Naive B cell (primary cell): ENCODE data around the gene TAF13. TPM values are rescaled to one million over a fixed set of nuclear protein-coding genes. Genes with fewer than 3 reads are reported as not detected.

ENCODE experiments used
- ATAC-seq, 2 donors: fragments of 150-1000 bp; cut with Tn5 transposase; 2 replicates each; pipeline ENCODE4 v1.10.0; 2021; ENCODE audit warnings: low read depth in 2 of 2, mild to moderate bottlenecking in 2 of 2, moderate library complexity in 2 of 2
- DNase-seq: peaks from one replicate; pipeline ENCODE4 v3.0.0; 2022
- H3K27ac Mint-ChIP-seq, 6 donors: one replicate each; pipeline ENCODE4 v1.8.0; 2020 to 2022; ENCODE audit warnings: mild to moderate bottlenecking in 6 of 6, mixed read lengths in 6 of 6, moderate library complexity in 5 of 6, inconsistent platforms in 2 of 6
- H3K27me3 Mint-ChIP-seq, 3 donors: one replicate each; pipeline ENCODE4 v1.8.0; 2021 to 2022; ENCODE audit warnings: mixed read lengths in 3 of 3, mild to moderate bottlenecking in 1 of 3
- H3K36me3 Mint-ChIP-seq, 2 donors: one replicate each; pipeline ENCODE4 v1.8.0; 2020 to 2022; ENCODE audit warnings: mixed read lengths in 2 of 2, inconsistent platforms in 1 of 2, mild to moderate bottlenecking in 1 of 2
- H3K4me1 Mint-ChIP-seq, 3 donors: one replicate each; pipeline ENCODE4 v1.8.0; 2020 to 2022; ENCODE audit warnings: mixed read lengths in 3 of 3, inconsistent platforms in 1 of 3, mild to moderate bottlenecking in 1 of 3, moderate library complexity in 1 of 3
- H3K4me3 Mint-ChIP-seq, 8 donors: one replicate each; pipeline ENCODE4 v1.8.0; 2020 to 2022; ENCODE audit warnings: mild to moderate bottlenecking in 8 of 8, mixed read lengths in 8 of 8, moderate library complexity in 8 of 8, inconsistent platforms in 2 of 8
- H3K9me3 Mint-ChIP-seq, 7 donors: one replicate each; pipeline ENCODE4 v1.8.0; 2020 to 2022; ENCODE audit warnings: mixed read lengths in 7 of 7, mild to moderate bottlenecking in 5 of 7, inconsistent platforms in 2 of 7, moderate library complexity in 1 of 7
- polyA plus RNA-seq, 6 donors: library from polyadenylated mRNA; unstranded; fragments of 300-500 nt; fragmentation: Illumina TruSeq; gene quantifications; one replicate each; pipeline ENCODE4 v1.2.3, GENCODE V29; 2021; ENCODE audit warnings: low read depth in 6 of 6

The TAF13 gene
- polyA plus RNA-seq, 6 donors from 2014 or later, result 0.43 to 2.3 (median 1.2) TPM

DNA sequence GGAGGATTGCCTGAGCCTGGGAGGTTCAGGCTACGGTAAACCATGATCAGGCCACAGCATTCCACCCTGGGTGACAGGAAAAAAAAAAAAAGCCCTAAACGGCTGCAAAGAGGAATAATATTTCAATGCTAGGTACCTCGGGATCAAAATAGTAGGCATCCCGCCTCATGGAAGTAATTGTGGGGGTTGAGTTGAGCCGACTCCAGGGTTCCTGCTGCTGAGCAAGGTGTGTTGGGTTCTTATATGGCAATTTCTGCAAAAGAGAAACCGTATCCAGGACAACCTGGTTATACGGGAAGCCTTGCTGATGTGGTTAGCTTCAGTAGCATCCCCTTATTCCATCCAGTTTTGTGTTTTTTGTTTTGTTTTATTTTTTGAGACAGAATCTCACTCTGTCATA lies 32.0 kb upstream of the TAF13 start:
- H3K36me3 Mint-ChIP-seq, result no peaks in the 10 kb centered on the region
- H3K4me1 Mint-ChIP-seq, result peaks cover 3 to 10% (median 4%) of the 10 kb centered on the region in 3 donors
- no peak overlapping the region for H3K27ac Mint-ChIP-seq
- no peaks in the 10 kb centered on the region for H3K9me3 Mint-ChIP-seq
- DNase-seq, result no peak
- peak overlapping the region in 1 of 8 donors; percentile 15 for H3K4me3 Mint-ChIP-seq
- ATAC-seq, result no peak
- peaks cover 0 to 4% (median 3%) of the 10 kb centered on the region in 3 donors for H3K27me3 Mint-ChIP-seq

DNA sequence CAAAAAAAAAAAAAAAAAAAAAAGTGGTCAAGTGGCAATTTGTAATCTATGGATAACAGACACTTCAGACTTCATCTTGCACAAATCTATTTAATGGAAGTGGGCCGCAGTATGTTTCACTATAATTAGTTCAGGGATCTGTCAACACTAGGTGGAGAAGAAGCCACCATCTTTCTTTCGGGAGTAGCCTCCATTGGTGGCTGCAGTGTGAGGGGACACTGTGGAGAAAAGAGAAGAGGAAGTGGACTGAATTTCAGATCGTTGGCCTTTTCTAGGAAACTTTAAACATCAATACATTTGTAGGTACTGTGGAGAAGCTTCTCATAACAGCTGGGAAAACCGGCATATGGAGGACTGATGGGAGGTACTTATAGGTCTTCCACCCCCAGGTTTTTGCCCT lies 30.1 kb upstream of the TAF13 start:
- no peak for ATAC-seq
- no peaks in the 10 kb centered on the region for H3K36me3 Mint-ChIP-seq
- no peak overlapping the region for H3K4me3 Mint-ChIP-seq
- H3K9me3 Mint-ChIP-seq, result no peaks in the 10 kb centered on the region
- no peak for DNase-seq
- H3K27ac Mint-ChIP-seq, result peak overlapping the region in 3 of 6 donors; percentile 35 to 83 (median 49)
- H3K4me1 Mint-ChIP-seq, result peaks cover 0 to 16% (median 8%) of the 10 kb centered on the region in 3 donors
- H3K27me3 Mint-ChIP-seq, result no peaks in the 10 kb centered on the region

DNA sequence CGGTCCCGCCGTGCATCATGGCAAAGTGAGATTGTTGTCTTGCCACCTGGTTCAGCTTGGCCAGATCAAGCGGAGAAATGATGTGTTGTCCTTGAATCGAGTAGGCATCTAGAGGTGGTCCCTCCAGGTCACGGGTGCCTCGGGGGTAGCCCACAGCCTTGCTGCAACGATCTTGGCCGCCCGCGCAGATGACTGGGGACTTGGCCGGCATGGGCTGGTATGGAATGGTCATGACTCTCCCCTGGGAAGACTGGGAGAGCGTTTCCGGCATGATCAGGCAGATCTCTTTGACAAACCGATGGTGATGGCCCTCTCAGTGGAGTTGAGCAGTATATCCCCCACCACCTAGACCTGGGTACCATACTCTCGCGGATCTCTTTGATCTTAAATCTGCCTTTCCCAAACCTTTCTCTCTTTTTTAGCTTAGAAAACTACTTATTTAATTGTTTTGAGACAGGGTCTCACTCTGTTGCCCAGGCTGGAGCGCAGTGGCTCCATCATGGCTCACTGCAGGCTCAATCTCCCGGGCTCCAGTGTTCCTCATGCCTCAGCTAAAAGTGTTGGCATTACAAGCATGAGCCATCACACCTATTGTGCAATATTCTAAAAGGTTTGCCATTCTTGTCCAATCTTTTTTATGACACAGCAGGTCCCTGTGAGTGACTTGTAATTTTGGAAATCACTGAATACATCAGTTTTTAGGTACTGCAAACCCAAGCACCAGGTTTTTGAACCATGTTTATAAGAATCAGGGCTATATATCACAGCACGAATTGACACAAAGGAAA lies 28.8 kb upstream of the TAF13 start:
- peak overlapping the region in 1 of 8 donors; percentile 59 for H3K4me3 Mint-ChIP-seq

DNA sequence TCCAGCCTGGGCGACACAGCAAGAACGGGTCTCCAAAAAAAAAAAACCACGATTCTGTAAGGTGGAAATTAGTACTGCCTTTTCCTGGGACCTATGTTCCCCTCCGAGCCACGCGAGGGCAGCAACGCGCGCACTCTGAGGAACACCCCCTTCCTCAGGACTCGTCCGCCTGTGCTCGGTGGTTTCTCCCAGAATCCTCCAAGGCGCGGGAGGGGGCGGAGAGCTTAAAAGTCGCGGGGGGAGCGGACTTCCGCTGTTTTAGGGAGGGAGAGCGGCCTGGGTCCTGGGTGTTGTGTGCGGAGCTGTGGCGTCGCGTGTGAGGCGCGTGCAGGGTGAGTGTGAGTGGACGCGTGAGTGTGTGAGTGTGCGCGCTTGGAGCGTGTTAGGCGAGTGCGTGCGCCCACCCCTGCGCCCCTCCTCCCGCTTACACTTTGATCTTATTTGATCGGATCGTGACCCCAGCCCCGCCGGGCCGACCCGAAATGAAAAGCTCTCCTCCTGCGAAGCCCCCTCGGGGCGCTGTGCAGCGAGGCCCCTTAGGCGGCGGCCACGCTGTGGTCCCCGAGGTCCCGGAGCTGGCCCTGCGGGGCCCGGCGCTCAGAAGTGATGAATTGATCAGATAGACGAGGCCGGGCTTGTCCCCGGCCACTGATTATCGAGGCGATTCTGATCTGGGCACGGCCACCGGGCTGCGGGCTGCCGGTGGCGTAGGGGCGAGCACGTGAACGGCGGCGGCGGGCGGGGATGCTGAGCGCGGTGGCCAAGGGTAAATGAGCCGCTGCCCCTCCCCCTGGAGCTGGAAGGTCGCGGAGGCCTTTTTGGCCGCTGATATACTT lies 24.4 kb upstream of the TAF13 start:
- Mint-ChIP-seq H3K27ac (peak overlapping the region; percentile 98 to 99 (median 99)), H3K4me3 (peak overlapping the region; percentile 93 to 99 (median 98)), H3K9me3 (no peaks in the 10 kb centered on the region), H3K4me1 (peaks cover 5 to 26% (median 17%) of the 10 kb centered on the region in 3 donors), H3K27me3 (no peaks in the 10 kb centered on the region), H3K36me3 (no peaks in the 10 kb centered on the region)
- ATAC-seq (peak; percentile 90 to 91), DNase-seq (peak; percentile 97)

More for the DNA sequence above, 28.8 kb upstream of the TAF13 start:
- H3K9me3 Mint-ChIP-seq, result no peaks in the 10 kb centered on the region
- H3K27ac Mint-ChIP-seq, result peak overlapping the region in 2 of 6 donors; percentile 47 to 78
- no peak for ATAC-seq
- H3K4me1 Mint-ChIP-seq, result peaks cover 5 to 21% (median 17%) of the 10 kb centered on the region in 3 donors
- no peaks in the 10 kb centered on the region for H3K36me3 Mint-ChIP-seq
- DNase-seq, result no peak
- no peaks in the 10 kb centered on the region for H3K27me3 Mint-ChIP-seq

DNA sequence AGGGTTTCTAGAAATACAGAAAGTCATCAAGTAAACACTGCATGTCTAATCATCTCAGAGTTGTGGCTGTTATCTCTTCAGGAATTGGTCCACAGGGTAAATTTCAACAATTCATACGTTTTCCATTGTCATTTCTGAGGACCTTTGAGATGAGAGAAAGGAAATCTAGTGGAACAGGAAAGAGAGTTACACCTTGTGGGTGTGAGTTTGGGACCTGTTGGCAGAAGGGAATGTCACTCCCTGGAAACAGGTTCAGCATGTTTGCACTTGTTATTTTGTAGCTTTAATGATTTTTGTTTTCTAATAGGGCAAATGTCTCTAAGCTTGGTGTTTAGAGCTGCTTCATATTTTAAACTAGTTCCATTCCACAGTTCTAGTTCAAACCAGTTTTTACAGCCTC lies 20.3 kb upstream of the TAF13 start:
- Mint-ChIP-seq H3K27ac (no peak overlapping the region), H3K27me3 (no peaks in the 10 kb centered on the region), H3K9me3 (no peaks in the 10 kb centered on the region), H3K4me1 (peaks cover 24 to 39% (median 31%) of the 10 kb centered on the region in 3 donors), H3K4me3 (no peak overlapping the region), H3K36me3 (no peaks in the 10 kb centered on the region)
- ATAC-seq (no peak), DNase-seq (no peak)

DNA sequence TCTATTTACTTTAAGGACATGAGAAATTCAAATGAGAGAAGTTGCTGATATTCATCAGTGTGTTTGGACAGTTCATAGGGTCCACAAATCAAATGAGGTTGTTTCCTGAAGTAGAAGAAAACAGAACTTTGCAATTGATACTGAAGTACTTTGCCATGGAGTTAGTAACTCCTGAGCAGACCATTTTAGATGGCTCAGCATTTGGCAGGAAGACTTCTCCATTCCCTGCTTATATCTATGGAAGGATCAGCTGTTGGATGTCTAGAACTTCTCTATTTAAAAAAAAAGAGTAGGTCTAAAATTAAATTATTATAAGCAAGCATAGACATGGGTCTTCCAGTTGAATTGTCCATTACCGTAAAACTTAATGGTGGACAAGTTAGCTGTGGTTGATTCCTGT lies 19.8 kb upstream of the TAF13 start:
- no peaks in the 10 kb centered on the region for H3K27me3 Mint-ChIP-seq
- H3K36me3 Mint-ChIP-seq, result no peaks in the 10 kb centered on the region
- no peak overlapping the region for H3K4me3 Mint-ChIP-seq
- DNase-seq, result no peak
- ATAC-seq, result no peak
- no peaks in the 10 kb centered on the region for H3K9me3 Mint-ChIP-seq
- H3K4me1 Mint-ChIP-seq, result peaks cover 26 to 40% (median 29%) of the 10 kb centered on the region in 3 donors
- no peak overlapping the region for H3K27ac Mint-ChIP-seq

DNA sequence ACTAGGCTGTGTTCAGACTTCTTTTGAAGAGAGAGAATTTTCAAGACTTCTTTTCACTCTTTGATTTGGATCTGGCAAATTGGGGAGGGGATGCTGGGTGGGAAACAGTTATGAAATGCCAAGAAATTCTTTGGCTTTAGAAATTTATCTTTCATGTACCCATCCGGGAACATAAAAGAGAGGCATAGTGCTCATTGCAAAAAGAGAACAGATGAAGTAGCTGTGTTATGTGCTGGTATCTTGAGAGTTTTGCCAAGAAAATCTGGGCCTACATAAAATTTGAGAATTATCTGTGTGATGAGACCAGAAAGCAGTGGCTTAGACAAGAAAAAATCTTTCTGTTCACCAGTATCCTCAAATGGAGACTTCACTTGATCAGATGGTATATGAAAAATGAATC lies 19.1 kb upstream of the TAF13 start:
- Mint-ChIP-seq H3K27ac (no peak overlapping the region), H3K4me1 (peaks cover 28 to 44% (median 33%) of the 10 kb centered on the region in 3 donors), H3K36me3 (no peaks in the 10 kb centered on the region), H3K9me3 (peaks cover 0 to 4% (median 0%) of the 10 kb centered on the region in 7 donors), H3K27me3 (no peaks in the 10 kb centered on the region), H3K4me3 (peak overlapping the region in 1 of 8 donors; percentile 58)
- DNase-seq (no peak), ATAC-seq (no peak)

DNA sequence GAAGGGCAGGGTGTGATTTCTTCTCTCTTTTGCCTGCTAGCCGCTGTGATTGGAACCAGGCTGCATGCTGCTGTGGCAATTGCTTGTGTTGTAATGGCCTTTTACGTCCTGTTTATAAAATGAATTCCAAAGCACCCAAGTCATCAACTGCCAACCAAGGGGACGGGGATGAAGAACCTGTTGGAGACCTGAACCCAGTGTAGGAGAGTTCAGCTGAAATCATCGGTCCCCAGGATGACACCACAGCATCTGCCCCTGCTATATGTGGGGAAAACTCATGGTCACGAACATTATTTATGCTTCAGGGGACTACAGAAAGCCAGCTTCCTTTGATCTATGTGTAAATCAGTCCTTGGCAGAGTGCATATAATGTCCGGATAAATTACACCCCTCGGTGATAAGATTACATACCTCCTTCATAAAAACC lies 18.6 kb upstream of the TAF13 start:
- Mint-ChIP-seq H3K9me3 (peaks cover 0 to 4% (median under 1%) of the 10 kb centered on the region in 7 donors), H3K4me1 (peaks cover 26 to 45% (median 31%) of the 10 kb centered on the region in 3 donors), H3K4me3 (peak overlapping the region in 1 of 8 donors; percentile 58), H3K27ac (peak overlapping the region in 2 of 6 donors; percentile 16 to 20), H3K36me3 (no peaks in the 10 kb centered on the region), H3K27me3 (no peaks in the 10 kb centered on the region)
- ATAC-seq, result no peak
- DNase-seq, result no peak

DNA sequence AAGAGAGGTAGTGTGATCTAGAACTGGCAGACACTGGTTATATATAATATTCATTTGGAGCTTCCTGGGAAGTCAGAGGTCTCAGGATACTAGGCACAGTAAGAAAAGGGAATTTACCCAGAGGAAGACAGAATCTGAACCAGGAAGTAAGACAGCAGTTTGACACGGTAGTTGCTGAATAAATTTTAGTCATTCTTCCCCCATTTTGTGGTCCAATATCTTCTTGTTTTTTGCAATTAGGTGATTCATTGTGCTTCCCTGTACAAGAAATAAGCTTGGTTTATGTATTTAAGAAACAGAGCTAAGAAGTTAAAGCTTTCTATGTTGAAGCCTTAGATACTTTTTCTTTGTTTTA lies 16.0 kb upstream of the TAF13 start:
- no peak for DNase-seq
- no peaks in the 10 kb centered on the region for H3K36me3 Mint-ChIP-seq
- peak overlapping the region; percentile 90 to 98 (median 94) for H3K4me3 Mint-ChIP-seq
- peaks cover 0 to 8% (median 2%) of the 10 kb centered on the region in 7 donors for H3K9me3 Mint-ChIP-seq
- no peak for ATAC-seq
- peaks cover 26 to 46% (median 31%) of the 10 kb centered on the region in 3 donors for H3K4me1 Mint-ChIP-seq
- H3K27me3 Mint-ChIP-seq, result no peaks in the 10 kb centered on the region
- peak overlapping the region; percentile 40 to 100 (median 99) for H3K27ac Mint-ChIP-seq

DNA sequence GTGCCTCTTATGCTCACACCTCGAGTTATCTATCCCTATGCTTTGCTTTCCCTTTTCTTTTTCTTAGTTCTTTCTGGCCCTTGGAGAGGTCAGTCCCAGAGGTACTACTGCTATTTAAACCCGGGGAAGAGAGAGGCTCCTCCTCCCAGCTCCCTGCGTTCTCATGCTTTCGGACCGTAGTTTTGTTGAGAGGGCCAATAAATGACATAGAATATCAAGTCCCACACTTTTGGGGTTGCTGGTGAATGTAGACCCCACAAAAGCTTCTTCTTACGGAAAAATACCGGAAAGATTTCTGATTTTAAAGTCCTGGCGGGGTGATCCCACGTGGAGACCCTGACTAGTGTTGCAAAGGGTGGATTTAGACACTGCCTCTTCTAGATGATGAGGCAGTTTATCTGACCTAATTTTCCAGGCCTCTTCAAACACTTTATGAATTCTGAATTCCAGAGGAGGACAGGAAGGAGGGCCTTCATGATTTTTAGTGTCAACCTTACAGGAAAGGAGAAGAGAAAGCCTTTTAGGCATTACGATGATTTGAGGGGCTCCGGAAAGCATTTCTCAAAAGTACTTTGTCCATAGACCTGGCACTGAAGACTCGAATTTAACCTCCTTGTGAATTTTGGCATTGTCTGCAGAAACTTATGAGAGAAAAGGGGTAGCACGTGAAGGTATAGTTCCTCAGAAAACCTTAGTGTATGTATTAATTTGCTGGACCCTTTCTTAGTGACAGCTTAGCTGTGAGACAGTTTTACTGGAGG lies 15.5 kb upstream of the TAF13 start:
- H3K9me3 Mint-ChIP-seq, result peaks cover 0 to 8% (median 2%) of the 10 kb centered on the region in 7 donors

DNA sequence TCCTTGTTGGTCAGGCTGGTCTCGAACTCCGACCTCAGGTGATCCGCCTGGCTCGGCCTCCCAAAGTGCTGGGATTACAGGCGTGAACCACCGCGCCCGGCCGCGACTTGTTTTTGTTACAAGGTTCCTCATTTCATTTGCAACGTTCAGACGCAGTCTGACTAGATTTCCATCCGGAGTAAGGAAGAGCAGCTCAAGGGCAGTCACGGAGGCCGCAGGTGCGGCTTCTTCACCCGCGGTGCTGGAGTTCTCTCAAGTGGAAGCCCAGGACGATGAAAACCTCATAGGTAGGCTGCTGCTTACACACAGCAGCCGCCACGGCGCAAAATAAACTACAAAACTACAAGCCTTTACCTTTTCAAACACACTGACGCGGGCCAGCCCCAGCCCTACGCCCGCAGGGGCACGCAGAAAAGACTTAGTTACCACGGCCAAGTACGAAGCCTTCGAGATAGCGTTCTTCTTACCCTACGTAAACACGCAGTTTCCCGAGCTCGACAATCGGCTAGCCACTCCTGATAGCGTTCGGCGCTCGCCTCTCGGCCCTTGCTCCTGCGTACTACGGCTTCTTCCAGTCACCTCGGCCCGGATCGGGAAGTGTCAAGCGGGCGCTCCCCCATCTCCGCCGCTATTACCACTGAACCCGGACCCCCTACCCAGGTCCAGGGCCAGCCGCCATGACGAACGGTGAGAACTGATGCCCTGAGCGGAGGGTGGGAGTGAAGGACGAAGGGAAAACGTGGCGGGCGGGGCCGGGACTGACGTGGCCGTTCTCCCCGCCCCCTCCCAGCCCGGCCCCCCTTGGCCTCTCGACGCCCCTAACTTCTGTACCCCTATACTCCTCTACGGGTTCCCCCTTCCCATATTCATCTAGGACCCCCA lies 14.6 kb upstream of the TAF13 start, which contains the start of gene TMEM167B:
TMEM167B (plus strand) TSS at position 569 of the 882 bp plus-strand sequence; CDS start at position 678, 109 bp downstream.
- Mint-ChIP-seq H3K4me3 (peak within 1 kb of the TSS; percentile 90 to 98 (median 94)), H3K27me3 (no peaks in the 10 kb centered on the region), H3K4me1 (peaks cover 26 to 46% (median 31%) of the 10 kb centered on the region in 3 donors), H3K9me3 (peaks cover 0 to 8% (median 2%) of the 10 kb centered on the region in 7 donors), H3K27ac (peak within 1 kb of the TSS; percentile 98 to 100 (median 99)), H3K36me3 (no peaks in the 10 kb centered on the region)
- ATAC-seq (peak; percentile 84), DNase-seq (peak; percentile 87)

More for the DNA sequence above, 15.5 kb upstream of the TAF13 start:
- H3K4me1 Mint-ChIP-seq, result peaks cover 26 to 46% (median 31%) of the 10 kb centered on the region in 3 donors
- no peaks in the 10 kb centered on the region for H3K36me3 Mint-ChIP-seq
- DNase-seq (no peak), ATAC-seq (peak; percentile 12 to 20)
- H3K4me3 Mint-ChIP-seq, result peak overlapping the region; percentile 90 to 98 (median 94)
- peak overlapping the region; percentile 98 to 100 (median 99) for H3K27ac Mint-ChIP-seq
- H3K27me3 Mint-ChIP-seq, result no peaks in the 10 kb centered on the region
